ENCODE measurements around the gene HIRA.

Gene HIRA

DNA sequence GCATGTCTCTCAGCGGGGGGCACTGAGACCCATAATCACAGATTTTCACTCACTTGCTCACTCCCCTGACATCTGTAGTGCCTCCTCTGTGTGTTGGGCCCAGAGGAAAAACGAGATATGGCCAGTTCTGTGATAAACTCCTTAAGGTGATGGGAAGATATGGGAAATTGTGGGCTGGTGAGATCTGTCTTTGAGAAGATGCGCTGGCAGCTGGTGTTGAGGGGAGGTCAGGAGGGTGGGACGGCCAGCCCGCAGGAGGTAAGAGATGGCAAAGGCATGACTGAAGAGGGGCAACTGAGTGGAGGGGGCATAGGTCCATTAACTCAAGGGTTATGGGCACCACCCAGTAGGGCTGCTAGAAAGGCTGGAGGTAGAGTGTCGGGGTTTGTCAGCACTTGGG is 79.9 kb downstream of the HIRA start:
- Histone ChIP-seq H3K4me3 (ENCODE audit: low read length) (no peak overlapping the region), H3K27ac (ENCODE audit: low read depth, low read length) (no peak overlapping the region), H3K36me3 (ENCODE audit: control insufficient read depth, insufficient read depth, low read length) (peaks cover 47% of the 10 kb centered on the region)

DNA sequence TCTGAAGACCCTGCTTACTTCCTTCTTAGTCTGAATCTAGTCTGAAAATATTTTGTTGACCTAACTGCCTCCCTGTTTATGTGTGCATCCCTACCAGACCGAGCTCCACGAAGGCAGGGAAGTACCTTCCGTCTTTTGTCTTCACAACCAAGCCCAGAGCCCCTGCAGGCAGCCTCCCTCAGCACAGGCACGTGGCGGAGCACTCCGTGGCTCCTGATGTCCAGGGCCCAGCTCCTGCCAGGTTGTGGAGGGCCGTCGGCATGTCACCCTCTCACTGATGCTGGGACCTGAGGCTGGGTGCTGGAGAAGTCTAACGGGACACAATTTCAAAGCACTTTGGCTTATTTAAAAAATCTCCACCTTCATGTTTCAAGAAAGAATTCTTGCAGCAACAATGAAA is 80.6 kb downstream of the HIRA start:
- Histone ChIP-seq H3K27me3 (ENCODE audit: control insufficient read depth, insufficient read depth, low read length) (no peaks in the 10 kb centered on the region), H3K4me3 (ENCODE audit: low read length) (no peak overlapping the region), H3K36me3 (ENCODE audit: control insufficient read depth, insufficient read depth, low read length) (peaks cover 40% of the 10 kb centered on the region), H3K4me1 (ENCODE audit: control insufficient read depth, insufficient read depth, low read length) (no peaks in the 10 kb centered on the region), H3K27ac (ENCODE audit: low read depth, low read length) (no peak overlapping the region), H3K9ac (ENCODE audit: low read length) (no peak overlapping the region)

More for the DNA sequence above, 79.9 kb downstream of the HIRA start:
- Histone ChIP-seq H3K4me1 (ENCODE audit: control insufficient read depth, insufficient read depth, low read length) (no peaks in the 10 kb centered on the region), H3K27me3 (ENCODE audit: control insufficient read depth, insufficient read depth, low read length) (no peaks in the 10 kb centered on the region), H3K9ac (ENCODE audit: low read length) (no peak overlapping the region)

DNA sequence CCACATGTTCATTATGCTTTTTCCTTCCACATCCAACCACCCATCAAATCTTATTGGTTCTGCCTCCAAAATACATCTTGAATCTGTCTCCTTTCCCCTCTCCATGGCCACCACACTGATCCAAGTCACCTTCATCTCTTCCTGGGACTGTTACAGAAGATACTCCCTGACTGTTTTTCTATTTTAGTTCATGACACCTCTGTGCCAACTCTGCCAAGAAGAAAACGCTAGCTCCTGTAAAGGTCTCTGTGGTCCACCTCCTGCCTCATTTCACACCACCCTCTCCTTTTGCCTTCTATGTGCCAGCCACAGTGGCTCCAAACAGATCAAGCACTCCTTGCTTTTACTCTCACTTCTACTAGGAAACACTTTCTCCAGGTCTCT is 81.1 kb downstream of the HIRA start:
- Histone ChIP-seq H3K27ac (ENCODE audit: low read depth, low read length) (no peak overlapping the region), H3K4me3 (ENCODE audit: low read length) (no peak overlapping the region), H3K9ac (ENCODE audit: low read length) (no peak overlapping the region), H3K4me1 (ENCODE audit: control insufficient read depth, insufficient read depth, low read length) (no peaks in the 10 kb centered on the region), H3K36me3 (ENCODE audit: control insufficient read depth, insufficient read depth, low read length) (peaks cover 35% of the 10 kb centered on the region), H3K27me3 (ENCODE audit: control insufficient read depth, insufficient read depth, low read length) (no peaks in the 10 kb centered on the region)

GRCh38 chr22:19349778-19350475 is 81.6 kb downstream of the HIRA start:
- no peak overlapping the region for H3K27ac ChIP-seq (ENCODE audit: low read depth, low read length)
- no peak overlapping the region for H3K9ac ChIP-seq (ENCODE audit: low read length)
- no peaks in the 10 kb centered on the region for H3K4me1 ChIP-seq (ENCODE audit: control insufficient read depth, insufficient read depth, low read length)
- H3K36me3 ChIP-seq (ENCODE audit: control insufficient read depth, insufficient read depth, low read length) = peaks cover 35% of the 10 kb centered on the region
- no peak overlapping the region for H3K4me3 ChIP-seq (ENCODE audit: low read length)
- no peaks in the 10 kb centered on the region for H3K27me3 ChIP-seq (ENCODE audit: control insufficient read depth, insufficient read depth, low read length)

DNA sequence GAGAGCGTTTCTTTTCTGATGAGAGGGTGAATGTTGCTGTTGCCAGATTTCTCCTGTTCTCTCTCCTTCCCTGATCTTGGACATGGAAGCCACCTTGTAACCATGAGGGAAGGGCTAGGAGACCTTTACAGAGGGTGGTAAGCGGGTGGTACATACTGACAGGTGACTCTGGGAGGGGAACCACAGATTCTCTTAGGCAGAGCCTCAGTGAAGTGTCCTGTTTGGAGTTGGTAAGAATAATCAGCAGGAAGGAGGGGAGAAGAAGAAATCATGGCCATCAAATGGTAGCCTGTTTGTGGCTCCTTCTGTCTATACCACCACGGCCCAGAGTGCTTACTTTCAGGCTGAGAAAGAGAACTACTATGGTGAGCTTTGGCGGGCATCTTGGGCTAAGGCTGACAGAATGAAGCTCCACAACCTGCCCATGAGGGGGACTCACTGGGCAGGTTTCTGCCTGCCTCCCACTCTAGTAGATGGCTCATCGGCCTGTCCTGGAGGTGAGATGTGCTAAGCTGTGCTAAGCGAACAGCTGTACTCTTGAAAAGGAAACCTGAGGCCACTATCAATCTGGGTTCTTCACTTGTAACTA is 84.8 kb downstream of the HIRA start:
- no peaks in the 10 kb centered on the region for H3K4me1 ChIP-seq (ENCODE audit: control insufficient read depth, insufficient read depth, low read length)
- H3K27me3 ChIP-seq (ENCODE audit: control insufficient read depth, insufficient read depth, low read length) = no peaks in the 10 kb centered on the region
- H3K27ac ChIP-seq (ENCODE audit: low read depth, low read length) = no peak overlapping the region
- H3K36me3 ChIP-seq (ENCODE audit: control insufficient read depth, insufficient read depth, low read length) = peaks cover 14% of the 10 kb centered on the region
- no peak overlapping the region for H3K4me3 ChIP-seq (ENCODE audit: low read length)
- no peak overlapping the region for H3K9ac ChIP-seq (ENCODE audit: low read length)

DNA sequence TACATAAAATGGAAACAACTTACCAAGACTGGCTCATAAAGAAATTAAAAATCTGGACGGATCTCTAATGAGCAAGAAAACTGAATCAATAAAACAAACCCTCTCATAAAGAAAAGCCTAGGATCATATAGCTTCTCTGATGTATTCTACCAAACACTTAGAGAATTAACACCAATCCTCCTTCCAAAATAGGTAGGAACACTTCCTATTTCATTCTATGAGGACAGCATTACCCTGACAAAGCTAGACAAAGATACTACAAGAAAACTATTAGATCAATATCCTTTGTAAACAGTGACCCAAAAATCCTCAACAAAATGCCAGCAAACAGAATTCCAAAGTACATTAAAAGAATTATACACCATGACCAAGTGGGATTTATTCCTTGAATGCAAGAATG is 87.1 kb downstream of the HIRA start:
- Histone ChIP-seq H3K4me1 (ENCODE audit: control insufficient read depth, insufficient read depth, low read length) (no peaks in the 10 kb centered on the region), H3K36me3 (ENCODE audit: control insufficient read depth, insufficient read depth, low read length) (peaks cover 11% of the 10 kb centered on the region), H3K27me3 (ENCODE audit: control insufficient read depth, insufficient read depth, low read length) (no peaks in the 10 kb centered on the region), H3K27ac (ENCODE audit: low read depth, low read length) (no peak overlapping the region), H3K9ac (ENCODE audit: low read length) (no peak overlapping the region), H3K4me3 (ENCODE audit: low read length) (no peak overlapping the region)

GRCh38 chr22:19343470-19343869 is 88.1 kb downstream of the HIRA start:
- no peaks in the 10 kb centered on the region for H3K27me3 ChIP-seq (ENCODE audit: control insufficient read depth, insufficient read depth, low read length)
- H3K4me1 ChIP-seq (ENCODE audit: control insufficient read depth, insufficient read depth, low read length) = no peaks in the 10 kb centered on the region
- H3K27ac ChIP-seq (ENCODE audit: low read depth, low read length) = no peak overlapping the region
- no peak overlapping the region for H3K9ac ChIP-seq (ENCODE audit: low read length)
- H3K4me3 ChIP-seq (ENCODE audit: low read length) = no peak overlapping the region
- H3K36me3 ChIP-seq (ENCODE audit: control insufficient read depth, insufficient read depth, low read length) = peaks cover 11% of the 10 kb centered on the region

DNA sequence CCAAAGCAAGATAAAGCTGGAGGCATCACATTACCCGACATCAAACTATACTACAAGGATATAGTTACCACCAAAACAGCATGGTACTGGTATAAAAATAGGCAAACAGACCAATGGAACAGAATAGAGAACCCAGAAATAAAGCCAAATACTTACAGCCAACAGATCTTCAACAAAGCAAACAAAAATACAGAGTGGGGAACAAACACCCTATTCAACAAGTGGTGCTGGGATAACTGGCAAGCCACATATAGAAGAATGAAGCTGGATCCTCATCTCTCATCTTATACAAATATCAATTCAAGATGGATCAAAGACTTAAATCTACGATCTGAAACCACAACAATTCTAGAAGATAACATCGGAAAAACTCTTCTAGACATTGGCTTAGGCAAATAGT is 90.0 kb downstream of the HIRA start:
- Histone ChIP-seq H3K9ac (ENCODE audit: low read length) (no peak overlapping the region), H3K27me3 (ENCODE audit: control insufficient read depth, insufficient read depth, low read length) (no peaks in the 10 kb centered on the region), H3K36me3 (ENCODE audit: control insufficient read depth, insufficient read depth, low read length) (peaks cover 5% of the 10 kb centered on the region), H3K27ac (ENCODE audit: low read depth, low read length) (no peak overlapping the region), H3K4me1 (ENCODE audit: control insufficient read depth, insufficient read depth, low read length) (no peaks in the 10 kb centered on the region), H3K4me3 (ENCODE audit: low read length) (no peak overlapping the region)

GRCh38 chr22:19337137-19337536 is 94.4 kb downstream of the HIRA start:
- Histone ChIP-seq H3K4me1 (ENCODE audit: control insufficient read depth, insufficient read depth, low read length) (no peaks in the 10 kb centered on the region), H3K36me3 (ENCODE audit: control insufficient read depth, insufficient read depth, low read length) (peaks cover 5% of the 10 kb centered on the region), H3K9ac (ENCODE audit: low read length) (no peak overlapping the region), H3K27ac (ENCODE audit: low read depth, low read length) (no peak overlapping the region), H3K4me3 (ENCODE audit: low read length) (no peak overlapping the region), H3K27me3 (ENCODE audit: control insufficient read depth, insufficient read depth, low read length) (no peaks in the 10 kb centered on the region)

DNA sequence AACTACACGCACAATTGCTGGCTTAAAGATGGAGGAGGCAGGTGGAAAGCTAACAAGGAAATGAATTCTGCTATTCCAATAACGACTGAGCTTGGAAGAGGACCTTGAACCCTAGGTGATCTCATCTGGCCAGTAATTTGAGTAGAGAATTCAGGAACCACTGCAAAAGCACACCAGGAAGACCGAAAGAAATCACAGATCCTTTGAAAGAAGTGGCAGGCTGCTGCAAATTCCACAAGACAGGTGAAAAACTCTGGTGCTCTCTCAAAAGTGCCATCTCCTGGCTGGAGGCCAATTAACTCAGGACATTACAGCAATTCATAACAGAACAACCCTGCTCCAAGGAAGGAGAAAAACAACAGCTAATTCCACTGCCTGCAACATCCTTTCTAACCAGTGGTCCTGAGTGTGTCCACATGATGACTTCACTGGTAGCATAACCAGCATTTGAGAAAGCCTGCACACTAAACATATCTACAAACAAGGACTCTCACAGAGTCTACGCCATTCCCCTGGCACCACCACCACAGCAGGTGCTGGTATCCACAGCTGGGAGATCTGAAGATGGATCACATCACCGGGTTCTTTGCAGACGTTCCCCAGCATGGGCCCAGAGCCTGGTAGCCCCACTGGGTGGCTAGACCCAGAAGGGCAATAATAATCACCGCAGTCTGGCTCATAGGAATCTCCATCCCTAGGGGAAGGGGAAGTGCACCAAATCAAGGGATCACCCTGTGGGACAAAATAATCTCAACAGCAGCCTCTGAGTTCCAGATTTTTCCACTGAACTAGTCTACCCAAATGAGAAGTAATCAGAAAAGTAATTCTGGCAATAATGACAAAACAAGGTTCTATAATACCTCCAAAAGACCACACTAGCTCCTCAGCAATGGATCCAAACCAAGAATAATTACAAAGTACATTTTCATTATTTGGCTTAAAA is 95.1 kb downstream of the HIRA start:
- Histone ChIP-seq H3K4me1 (ENCODE audit: control insufficient read depth, insufficient read depth, low read length) (no peaks in the 10 kb centered on the region), H3K27me3 (ENCODE audit: control insufficient read depth, insufficient read depth, low read length) (no peaks in the 10 kb centered on the region), H3K27ac (ENCODE audit: low read depth, low read length) (no peak overlapping the region), H3K9ac (ENCODE audit: low read length) (no peak overlapping the region), H3K36me3 (ENCODE audit: control insufficient read depth, insufficient read depth, low read length) (peaks cover 13% of the 10 kb centered on the region), H3K4me3 (ENCODE audit: low read length) (no peak overlapping the region)

- no peak overlapping the region for H3K9ac ChIP-seq (ENCODE audit: low read length)
- H3K27ac ChIP-seq (ENCODE audit: low read depth, low read length) = no peak overlapping the region
- H3K4me1 ChIP-seq (ENCODE audit: control insufficient read depth, insufficient read depth, low read length) = no peaks in the 10 kb centered on the region
- no peaks in the 10 kb centered on the region for H3K27me3 ChIP-seq (ENCODE audit: control insufficient read depth, insufficient read depth, low read length)
- peaks cover 26% of the 10 kb centered on the region for H3K36me3 ChIP-seq (ENCODE audit: control insufficient read depth, insufficient read depth, low read length)
- no peak overlapping the region for H3K4me3 ChIP-seq (ENCODE audit: low read length)
Measured at GRCh38 chr22:19331975-19332374, 99.6 kb downstream of the HIRA start.

DNA sequence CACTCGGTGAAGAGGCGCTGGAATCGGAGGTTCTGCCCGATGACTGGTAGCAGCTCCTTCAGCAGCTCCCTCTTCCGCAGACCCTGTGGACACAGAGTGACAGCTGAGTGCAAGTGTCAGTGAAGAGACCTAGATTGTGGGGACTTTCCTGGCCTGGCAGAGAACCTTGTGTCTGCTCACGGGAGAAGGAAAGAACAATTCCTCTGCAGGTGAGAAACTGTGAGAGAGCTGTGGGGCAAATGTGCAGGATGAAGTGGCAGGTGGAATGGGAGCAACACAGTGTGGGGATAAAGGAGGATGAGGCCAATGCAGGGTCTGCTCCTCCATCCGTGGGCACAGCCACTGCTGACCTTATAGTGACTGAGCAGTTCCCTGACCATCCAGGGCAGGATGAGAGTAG is 100.1 kb downstream of the HIRA start:
- H3K4me3 ChIP-seq (ENCODE audit: low read length) = no peak overlapping the region
- H3K27ac ChIP-seq (ENCODE audit: low read depth, low read length) = no peak overlapping the region
- H3K4me1 ChIP-seq (ENCODE audit: control insufficient read depth, insufficient read depth, low read length) = no peaks in the 10 kb centered on the region
- H3K36me3 ChIP-seq (ENCODE audit: control insufficient read depth, insufficient read depth, low read length) = peaks cover 26% of the 10 kb centered on the region
- H3K27me3 ChIP-seq (ENCODE audit: control insufficient read depth, insufficient read depth, low read length) = no peaks in the 10 kb centered on the region
- H3K9ac ChIP-seq (ENCODE audit: low read length) = no peak overlapping the region

Measured in rectal smooth muscle tissue (tissue), 1 donor.